Sigmoid colon (tissue), 4 donors: ENCODE measurements around the gene SNX8.

ENCODE experiments used
- EP300 ChIP-seq, 4 donors: sonication (generic); formaldehyde crosslinking; IDR thresholded peaks; one replicate each; pipeline ENCODE4 v1.6.1; 2017; ENCODE audit warnings: antibody characterized with exemption in 4 of 4
- POLR2A ChIP-seq, 2 donors: fragments of 450-650 bp; IDR thresholded peaks; one replicate each; pipeline ENCODE4 v1.6.1; 2016; ENCODE audit warnings: antibody characterized with exemption in 2 of 2, mild to moderate bottlenecking in 2 of 2, moderate library complexity in 2 of 2
- POLR2AphosphoS5 ChIP-seq, 4 donors: sonication (generic); formaldehyde crosslinking; IDR thresholded peaks; one replicate each; pipeline ENCODE4 v1.6.1; 2017; ENCODE audit warnings: antibody characterized with exemption in 4 of 4
- TF ChIP-seq, protein P1 (sequence below), 4 experiments: fragments of 450-650 bp in 3 of 4; fragments of 200-600 bp in 1 of 4; IDR thresholded peaks; one replicate each; pipeline ENCODE4 v1.5.1; 2016 to 2019; ENCODE audit warnings: antibody characterized with exemption in 4 of 4, mild to moderate bottlenecking in 3 of 4, moderate library complexity in 2 of 4

DNA sequence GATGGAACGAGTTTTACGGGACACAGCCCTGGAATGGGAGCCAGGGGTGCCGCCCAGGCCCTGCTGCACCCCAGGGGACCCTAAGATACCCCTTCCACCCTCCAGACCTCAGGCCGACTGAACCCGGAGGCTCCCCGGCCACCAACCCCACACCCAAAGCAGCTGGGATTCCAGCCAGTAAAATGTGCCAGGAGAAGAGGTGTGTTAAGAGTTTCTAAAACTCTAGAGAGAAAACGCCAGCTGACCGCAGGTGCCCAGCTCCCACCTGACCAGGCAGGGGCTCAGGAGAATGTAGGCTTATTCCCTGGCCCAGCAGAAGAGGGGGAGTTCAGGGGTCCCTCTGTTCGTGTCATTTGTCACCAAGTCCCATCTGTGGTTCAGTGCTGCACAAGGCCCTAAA lies 54.8 kb downstream of the SNX8 start:
- TF ChIP-seq, protein P1, sequence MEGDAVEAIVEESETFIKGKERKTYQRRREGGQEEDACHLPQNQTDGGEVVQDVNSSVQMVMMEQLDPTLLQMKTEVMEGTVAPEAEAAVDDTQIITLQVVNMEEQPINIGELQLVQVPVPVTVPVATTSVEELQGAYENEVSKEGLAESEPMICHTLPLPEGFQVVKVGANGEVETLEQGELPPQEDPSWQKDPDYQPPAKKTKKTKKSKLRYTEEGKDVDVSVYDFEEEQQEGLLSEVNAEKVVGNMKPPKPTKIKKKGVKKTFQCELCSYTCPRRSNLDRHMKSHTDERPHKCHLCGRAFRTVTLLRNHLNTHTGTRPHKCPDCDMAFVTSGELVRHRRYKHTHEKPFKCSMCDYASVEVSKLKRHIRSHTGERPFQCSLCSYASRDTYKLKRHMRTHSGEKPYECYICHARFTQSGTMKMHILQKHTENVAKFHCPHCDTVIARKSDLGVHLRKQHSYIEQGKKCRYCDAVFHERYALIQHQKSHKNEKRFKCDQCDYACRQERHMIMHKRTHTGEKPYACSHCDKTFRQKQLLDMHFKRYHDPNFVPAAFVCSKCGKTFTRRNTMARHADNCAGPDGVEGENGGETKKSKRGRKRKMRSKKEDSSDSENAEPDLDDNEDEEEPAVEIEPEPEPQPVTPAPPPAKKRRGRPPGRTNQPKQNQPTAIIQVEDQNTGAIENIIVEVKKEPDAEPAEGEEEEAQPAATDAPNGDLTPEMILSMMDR (IDR thresholded peaks at IDR 0.05), result no peak
- no peak for TF ChIP-seq POLR2A (IDR thresholded peaks at IDR 0.05)
- no peak for TF ChIP-seq EP300 (IDR thresholded peaks at IDR 0.05)
- no peak for TF ChIP-seq POLR2AphosphoS5 (IDR thresholded peaks at IDR 0.05)
